ENCODE data around the gene SECISBP2. TPM values are rescaled to one million over a fixed set of nuclear protein-coding genes. Genes with fewer than 3 reads are reported as not detected.

Gene SECISBP2
- total RNA-seq, 1 donor from 2014 or later, result 25.5 TPM

- no peak overlapping the region for H3K4me3 ChIP-seq (ENCODE audit: low read depth, low read length)
- no peak for FAIRE-seq
- H3K27me3 ChIP-seq (ENCODE audit: control insufficient read depth, insufficient read depth, low read length), result no peaks in the 10 kb centered on the region
- DNase-seq (ENCODE audit: low read depth), result no peak
- no peak for TF ChIP-seq CTCF (IDR thresholded peaks at IDR 0.05; ENCODE audit: insufficient read depth, low read length, severe bottlenecking)
- H3K36me3 ChIP-seq (ENCODE audit: control insufficient read depth, insufficient read depth, low read length), result no peaks in the 10 kb centered on the region
Observed at GRCh38 chr9:89380437-89381307, 62.4 kb downstream of the SECISBP2 start.

- DNase-seq (ENCODE audit: low read depth), result no peak
- no peak for FAIRE-seq
- no peaks in the 10 kb centered on the region for H3K36me3 ChIP-seq (ENCODE audit: control insufficient read depth, insufficient read depth, low read length)
- TF ChIP-seq CTCF (IDR thresholded peaks at IDR 0.05; ENCODE audit: insufficient read depth, low read length, severe bottlenecking), result no peak
- H3K27me3 ChIP-seq (ENCODE audit: control insufficient read depth, insufficient read depth, low read length), result no peaks in the 10 kb centered on the region
- H3K4me3 ChIP-seq (ENCODE audit: low read depth, low read length), result no peak overlapping the region
Observed at GRCh38 chr9:89381308-89381609, 63.0 kb downstream of the SECISBP2 start.

- no peak for TF ChIP-seq CTCF (IDR thresholded peaks at IDR 0.05; ENCODE audit: insufficient read depth, low read length, severe bottlenecking)
- FAIRE-seq, result no peak
Observed at GRCh38 chr9:89382026-89382986, 64.0 kb downstream of the SECISBP2 start.

GRCh38 chr9:89383030-89383720 is 64.9 kb downstream of the SECISBP2 start:
- DNase-seq (ENCODE audit: low read depth) (no peak), FAIRE-seq (no peak)
- no peaks in the 10 kb centered on the region for H3K36me3 ChIP-seq (ENCODE audit: control insufficient read depth, insufficient read depth, low read length)
- TF ChIP-seq CTCF (IDR thresholded peaks at IDR 0.05; ENCODE audit: insufficient read depth, low read length, severe bottlenecking), result no peak
- H3K27me3 ChIP-seq (ENCODE audit: control insufficient read depth, insufficient read depth, low read length), result no peaks in the 10 kb centered on the region
- no peak overlapping the region for H3K4me3 ChIP-seq (ENCODE audit: low read depth, low read length)

More at GRCh38 chr9:89382026-89382986, 64.0 kb downstream of the SECISBP2 start:
- H3K4me3 ChIP-seq (ENCODE audit: low read depth, low read length), result no peak overlapping the region
- no peaks in the 10 kb centered on the region for H3K36me3 ChIP-seq (ENCODE audit: control insufficient read depth, insufficient read depth, low read length)
- DNase-seq (ENCODE audit: low read depth), result no peak
- no peaks in the 10 kb centered on the region for H3K27me3 ChIP-seq (ENCODE audit: control insufficient read depth, insufficient read depth, low read length)

GRCh38 chr9:89383721-89384300 is 65.5 kb downstream of the SECISBP2 start:
- FAIRE-seq (no peak), DNase-seq (ENCODE audit: low read depth) (no peak)
- no peaks in the 10 kb centered on the region for H3K27me3 ChIP-seq (ENCODE audit: control insufficient read depth, insufficient read depth, low read length)
- no peaks in the 10 kb centered on the region for H3K36me3 ChIP-seq (ENCODE audit: control insufficient read depth, insufficient read depth, low read length)
- no peak for TF ChIP-seq CTCF (IDR thresholded peaks at IDR 0.05; ENCODE audit: insufficient read depth, low read length, severe bottlenecking)
- H3K4me3 ChIP-seq (ENCODE audit: low read depth, low read length), result no peak overlapping the region
